ENCODE data around the gene IGFBP5.

IGFBP5 gene

DNA sequence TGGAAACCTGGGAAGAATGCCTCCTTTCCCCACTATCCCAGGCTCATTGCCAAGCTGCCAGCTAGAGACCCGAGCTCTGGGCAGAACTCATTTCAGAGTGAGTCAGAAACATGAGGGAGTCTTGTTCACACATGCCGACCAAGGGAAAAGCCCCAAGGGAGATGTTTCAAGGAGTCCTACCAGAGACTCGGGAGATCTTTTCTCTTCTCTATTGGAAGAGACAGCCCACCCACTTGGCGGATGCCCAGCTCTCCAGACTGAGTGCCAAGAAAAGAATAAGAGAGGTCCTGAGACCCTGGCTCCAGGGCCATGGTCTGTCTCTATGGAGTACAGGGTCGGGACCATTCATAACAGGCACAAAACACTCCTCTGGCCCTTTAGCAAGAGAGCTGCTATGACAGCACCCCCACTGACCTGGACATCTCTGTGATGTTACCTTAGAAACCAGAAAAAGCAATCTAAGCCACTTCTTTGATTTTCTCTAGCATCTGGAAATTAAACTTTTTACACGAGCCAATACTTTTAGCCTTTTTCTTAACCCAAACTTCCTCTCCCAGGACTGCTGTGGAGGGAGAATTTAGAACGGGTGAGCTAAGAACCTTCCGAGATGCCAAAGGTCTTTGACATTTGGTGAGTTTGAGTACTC is 18.5 kb upstream of the IGFBP5 start:
- no peak for DNase-seq

DNA sequence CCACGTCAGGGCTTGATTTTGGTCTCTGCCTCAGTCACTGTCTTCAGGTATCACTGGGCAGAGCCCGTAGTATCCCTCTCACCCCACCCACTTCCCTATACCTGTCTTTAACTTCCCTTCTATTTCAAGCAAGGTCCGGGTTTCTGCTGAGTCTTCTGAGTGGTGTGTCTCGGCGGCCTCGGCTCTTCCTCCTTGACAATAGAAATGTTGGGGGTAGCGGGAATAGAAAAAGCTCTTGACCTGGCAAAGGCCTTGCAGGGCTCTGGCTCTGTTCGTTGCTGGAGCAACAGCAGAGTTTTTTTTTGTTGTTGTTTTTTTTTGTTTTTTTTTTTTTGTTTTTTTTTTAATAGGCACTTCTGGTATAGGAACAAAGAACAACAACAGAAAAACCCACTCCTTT is 16.0 kb upstream of the IGFBP5 start:
- DNase-seq = no peak

DNA sequence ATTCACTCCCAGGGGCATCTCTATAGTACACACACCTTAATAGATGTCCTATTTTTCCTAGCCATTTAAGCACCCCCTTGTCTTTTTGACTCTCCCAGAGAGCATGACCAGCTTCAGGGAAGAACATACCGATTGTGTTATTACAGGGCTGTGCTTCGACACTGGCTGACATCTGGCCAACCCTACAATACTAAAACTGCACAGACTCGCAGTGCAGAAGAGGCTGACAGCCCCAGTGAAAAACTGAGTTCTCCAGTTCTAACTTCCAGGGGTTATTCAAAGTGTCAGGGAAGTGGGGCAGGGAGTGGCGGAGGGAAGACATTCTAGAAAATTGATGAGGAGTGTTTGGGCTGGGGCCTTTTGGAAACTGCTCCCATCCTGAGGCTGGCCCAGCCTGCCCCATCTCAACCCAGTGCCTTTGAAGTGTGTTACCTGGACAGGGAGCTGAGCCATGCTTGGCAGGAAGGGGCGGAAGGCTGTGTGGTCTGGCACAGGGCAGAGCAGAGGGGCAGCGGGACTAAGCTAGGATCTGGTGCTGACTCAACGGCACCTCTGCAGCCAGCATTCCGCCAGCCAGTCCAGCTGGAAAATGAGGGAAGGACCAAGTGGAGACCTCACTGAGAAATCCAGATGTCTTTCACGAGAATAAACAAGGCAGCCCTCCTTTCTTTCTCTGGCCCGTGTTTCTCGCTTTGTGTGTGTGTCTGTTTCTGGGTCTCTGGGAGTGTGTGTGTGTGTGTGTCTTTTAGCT is 15.4 kb upstream of the IGFBP5 start:
- no peak for DNase-seq

DNA sequence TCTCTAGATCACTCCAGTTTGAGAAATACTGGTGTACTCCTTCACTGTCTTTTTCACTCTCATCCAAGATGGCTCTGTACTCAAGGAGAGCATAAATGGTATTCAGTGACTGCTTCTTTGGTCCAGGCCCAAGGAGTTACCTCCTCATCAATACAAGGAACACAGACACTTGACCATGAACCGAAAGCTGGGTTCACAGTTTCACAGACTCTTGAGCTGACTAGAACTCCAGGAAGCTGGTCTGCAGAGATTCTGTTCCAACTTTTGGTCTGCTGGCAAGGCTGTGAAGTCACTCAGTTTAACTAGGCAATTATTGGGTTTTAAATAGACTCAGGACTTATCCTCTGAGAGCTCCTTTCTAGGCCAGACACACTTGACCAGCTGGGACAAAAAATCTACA is 7.4 kb upstream of the IGFBP5 start:
- DNase-seq = no peak

DNA sequence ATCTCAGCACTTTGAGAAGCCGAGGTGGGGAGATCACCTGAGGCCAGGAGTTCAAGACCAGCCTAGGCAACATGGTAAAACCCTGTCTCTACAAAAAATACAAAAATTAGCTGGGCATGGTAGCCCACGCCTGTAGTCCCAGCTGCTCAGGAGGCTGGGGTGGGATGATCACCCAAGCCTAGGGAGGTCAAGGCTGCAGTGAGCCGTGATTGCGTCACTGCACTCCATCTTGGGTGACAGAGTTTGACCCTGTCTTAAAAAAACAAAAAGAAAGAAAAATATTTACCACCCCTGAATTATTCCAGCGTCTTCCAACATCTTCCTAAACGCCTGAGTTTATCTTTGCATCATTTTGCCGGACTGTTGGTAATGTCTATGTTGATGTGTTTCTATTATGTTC is 6.2 kb upstream of the IGFBP5 start:
- no peak for DNase-seq

DNA sequence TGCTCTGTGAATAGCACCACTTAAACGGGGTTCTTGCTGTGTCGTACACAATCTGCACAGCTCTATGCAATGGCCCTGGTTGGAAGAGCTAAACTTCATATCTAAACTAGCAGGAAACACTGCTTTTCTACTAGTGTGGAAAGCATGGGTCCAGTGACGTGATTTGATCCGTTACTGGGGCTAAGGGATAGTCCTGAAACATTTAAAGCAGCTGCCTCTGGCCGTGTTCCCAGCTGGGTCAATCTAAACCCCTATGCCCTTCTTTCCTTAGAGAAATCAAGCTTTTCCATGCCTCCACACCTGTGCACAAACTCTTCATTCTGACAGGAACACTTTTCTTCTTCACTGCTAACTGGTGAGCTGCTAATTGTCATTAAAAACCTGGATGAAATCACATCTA is 5.4 kb upstream of the IGFBP5 start:
- no peak for DNase-seq

DNA sequence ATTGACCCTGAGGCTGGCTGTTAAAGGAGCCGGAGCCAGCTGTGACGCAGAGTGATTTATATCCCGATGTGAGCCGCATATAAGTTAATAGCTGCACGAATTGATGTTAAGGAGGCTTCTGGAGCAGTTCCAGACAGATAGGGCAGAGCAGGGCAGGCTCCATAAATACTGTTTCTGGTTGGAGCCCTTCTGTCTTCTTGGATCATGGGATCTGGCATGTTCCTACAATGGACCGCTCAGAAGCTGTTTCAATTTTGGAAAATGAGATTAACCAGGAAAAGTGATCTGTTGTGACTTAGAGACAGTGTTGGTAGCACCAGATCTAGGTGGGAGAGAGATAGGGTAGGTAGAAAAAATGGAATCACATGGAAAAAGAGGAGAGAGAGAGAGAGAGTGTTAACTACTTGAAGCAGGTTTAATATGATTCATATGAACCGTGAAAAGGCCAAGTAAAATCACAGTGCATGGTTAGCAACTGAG is 4.8 kb upstream of the IGFBP5 start:
- DNase-seq = no peak

DNA sequence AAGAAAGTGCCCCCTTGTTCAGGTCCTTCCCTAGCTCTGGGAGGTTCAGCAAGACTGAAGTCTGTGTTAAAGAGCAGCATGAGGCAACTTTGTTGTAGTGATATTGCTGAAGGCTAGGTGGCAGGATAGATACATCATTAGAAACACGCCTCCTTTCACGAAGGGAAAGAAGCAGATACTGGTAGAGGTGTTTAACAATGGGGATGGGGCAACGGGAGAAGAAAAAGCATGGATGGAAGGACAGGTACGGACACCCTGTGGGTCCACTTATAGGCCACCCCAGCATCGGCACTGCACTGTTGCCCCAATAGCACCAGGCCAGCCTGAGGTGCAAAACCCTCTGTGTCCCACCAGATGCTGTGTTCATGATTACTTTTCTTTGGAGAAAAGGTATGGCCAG is 3.5 kb upstream of the IGFBP5 start:
- DNase-seq = peak; percentile 56

DNA sequence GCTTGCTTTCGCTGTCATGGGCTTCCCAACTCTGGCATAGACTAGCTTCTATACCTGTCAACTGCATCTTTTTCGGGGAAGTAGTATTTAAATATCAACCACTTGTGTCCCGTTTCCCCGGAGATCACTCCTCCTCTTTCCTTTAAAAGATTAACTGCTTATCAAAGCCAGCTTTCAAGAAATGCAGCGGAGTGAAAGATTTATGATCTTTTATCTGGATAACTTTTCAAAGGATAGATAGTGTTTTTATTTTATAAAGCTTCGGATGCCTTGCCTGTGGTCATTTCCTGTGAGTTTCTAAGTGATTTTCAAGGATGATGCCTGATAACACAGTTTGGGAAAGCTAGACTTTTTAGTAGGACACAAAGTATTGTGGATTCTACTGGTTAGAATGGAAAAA is 2.9 kb upstream of the IGFBP5 start:
- no peak for DNase-seq

DNA sequence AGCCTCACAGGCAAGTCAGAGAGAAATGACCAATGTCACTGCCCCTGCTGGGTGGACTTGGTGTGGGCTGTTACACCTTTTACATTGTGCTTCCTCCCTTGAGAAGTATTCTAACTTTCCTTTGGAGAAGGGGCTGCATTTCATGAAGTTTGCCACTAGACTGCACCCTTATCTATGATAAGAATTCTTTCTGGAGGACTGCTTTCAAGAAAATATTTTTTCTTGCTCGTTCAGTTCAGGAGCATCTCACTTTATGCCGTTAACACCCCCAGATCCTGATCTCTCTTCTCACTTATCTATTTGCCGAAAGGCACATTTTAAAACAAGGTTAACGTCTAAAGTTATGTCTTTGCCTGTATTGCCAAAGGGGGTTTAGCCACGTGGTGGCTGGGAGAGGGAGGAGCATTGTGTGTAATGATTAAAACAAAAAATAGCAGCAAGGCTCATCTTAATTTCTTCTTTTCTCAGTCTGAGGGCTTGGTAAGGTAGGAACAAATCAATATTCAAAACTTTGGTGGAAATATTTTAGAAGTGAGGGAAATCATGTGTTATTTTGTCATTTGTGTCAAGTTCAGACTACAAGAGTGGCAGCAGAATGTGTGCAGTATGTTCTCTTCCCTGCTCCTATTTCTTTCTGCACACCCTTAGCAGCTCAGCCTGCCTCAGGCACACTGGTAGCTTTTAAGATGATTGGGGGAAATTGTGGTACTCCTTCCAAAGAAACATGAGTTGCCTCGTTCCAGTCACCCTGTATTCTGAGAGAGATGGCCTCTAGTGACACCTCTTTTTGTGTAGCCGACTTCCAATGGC is 1.6 kb upstream of the IGFBP5 start:
- peak; percentile 53 for DNase-seq

DNA sequence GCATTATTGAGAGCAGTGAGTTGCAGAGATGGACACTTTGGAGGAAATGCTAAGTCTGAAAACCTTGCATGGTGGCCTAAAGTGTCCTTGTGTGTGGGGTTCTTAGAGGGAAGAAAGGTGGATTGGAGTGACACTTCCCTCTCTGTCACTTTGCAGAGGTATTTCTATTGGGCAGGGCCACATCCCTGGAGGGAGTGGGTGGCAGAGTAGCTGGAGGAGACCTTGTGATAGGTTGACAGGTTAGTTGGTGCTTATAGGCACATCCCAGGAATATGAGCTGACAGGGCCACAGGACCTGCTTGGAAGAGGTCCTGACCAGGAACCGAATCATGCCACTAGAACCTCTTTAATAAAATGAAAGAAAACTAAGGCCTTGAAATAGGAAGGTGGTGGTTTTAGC is 972 bp upstream of the IGFBP5 start:
- DNase-seq = no peak

DNA sequence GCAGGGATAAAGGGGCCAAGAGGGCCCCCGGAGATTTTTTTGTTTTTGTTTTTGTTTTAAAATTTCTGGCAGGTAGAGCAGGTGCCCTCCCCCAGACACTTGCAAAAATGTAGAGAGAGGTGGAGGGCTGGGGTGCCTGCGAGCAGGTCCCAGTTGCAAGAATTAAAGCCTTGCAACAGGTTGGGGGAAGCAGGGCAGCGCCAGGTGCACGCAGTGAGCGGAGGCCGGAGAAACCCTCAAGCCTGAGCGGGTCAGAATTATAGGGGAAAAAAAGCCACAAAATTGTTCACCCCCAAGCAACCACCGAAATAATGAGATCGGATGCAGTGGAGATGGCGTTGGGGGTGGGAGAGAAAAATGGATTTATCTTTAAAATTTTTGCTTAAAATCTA is 527 bp downstream of the IGFBP5 start:
- no peak for DNase-seq

DNA sequence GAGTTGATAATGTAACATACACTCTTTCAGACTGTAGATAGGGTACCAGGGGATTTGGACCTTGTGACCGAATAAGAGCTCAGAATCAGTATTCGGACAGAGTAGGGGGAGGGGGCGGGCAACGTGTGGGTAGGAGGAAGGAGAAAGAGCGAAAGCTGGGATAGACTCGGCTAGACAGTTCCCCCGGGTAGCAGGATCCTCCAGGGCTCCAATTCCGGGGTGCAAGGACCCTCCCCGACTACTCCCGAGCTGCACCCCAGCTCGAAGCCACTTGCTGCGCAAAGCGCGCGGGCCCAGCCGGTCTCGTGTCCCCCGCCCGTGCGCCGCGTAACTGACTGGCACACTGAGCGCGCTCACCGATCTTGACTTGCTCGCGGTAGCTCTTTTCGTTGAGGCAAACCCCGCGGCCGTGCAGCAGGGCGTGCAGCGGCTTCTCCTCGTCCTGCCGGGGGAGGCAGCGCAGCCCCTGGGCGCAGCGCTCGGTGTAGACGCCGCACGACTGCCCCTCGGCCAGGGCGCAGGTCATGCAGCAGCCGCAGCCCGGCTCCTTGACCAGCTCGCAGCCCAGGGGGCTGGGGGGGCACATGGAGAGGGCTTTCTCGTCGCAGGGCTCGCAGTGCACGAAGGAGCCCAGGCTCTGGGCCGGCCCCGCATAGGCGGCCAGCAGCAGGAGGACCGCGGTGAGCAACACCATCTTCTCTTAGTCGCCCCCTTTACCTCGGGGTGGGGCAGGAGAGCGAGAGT is 1.1 kb downstream of the IGFBP5 start:
- DNase-seq = no peak

DNA sequence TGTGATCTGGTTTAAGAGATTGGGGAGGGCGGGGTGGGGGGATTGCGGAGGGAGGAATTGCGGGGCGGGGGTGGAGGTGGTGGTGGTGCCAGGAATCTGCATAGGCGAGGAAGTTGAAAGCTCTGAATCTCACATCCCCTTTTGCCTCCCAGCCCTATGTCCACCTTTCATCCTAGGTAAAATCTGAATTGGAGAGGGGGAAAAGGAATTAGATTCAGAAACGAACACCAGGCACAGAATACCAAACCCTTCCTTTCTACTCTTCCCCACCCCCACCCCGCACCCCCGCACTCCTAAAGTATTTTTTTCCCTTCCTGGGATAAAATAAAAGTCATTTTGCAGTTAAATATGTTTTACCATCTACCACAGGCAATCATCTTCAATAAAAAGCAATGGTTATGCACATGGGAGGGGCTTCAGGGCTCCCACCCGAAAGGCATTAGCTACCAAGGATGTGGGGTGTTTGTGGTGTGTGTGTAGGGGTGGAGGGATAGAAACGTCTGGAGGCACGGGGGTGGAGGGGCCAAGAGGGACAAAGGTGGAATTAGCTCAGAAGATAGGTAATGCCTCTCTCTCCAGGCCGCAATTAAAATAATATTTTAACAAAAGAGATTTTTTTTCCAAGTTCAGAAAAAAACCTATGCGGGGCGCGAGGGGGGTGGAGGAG is 1.8 kb downstream of the IGFBP5 start:
- DNase-seq = no peak

DNA sequence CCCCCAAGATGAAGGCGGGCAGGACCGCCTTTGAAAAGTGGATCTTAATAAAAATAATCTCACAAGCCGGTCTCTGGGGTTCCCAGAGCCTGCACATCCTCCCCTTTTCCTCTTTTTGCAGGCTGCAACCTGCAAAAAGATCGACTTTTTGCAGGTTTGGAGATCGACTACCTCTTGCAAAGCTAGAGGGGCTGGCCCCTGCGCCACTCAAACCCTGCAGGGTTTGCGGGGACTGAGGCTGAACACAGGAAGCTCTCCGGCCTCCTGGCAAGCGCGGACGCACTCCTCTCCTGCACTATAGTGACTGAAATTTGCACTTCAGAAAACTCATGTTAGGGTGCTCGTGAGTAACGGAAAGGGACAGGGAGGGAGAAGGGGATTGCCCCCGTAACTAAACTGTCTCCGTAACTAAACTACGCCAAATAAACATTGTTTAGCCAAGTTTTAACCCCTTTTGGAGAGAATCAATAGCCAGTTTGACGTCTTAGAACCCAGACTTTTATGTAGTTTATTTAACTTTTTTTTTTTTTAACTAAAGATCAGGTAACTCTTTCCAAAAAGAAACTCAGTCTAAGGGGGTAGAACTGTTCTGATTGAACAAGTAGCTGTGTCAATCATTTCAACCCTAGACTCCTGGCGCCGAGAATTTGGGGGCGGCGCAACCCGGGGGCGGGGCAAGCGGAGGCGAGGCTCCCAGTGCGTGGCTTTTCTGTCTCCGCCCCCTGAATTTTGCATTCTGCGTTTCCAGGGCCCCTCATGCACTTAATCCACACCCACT is 2.5 kb downstream of the IGFBP5 start:
- DNase-seq = no peak

DNA sequence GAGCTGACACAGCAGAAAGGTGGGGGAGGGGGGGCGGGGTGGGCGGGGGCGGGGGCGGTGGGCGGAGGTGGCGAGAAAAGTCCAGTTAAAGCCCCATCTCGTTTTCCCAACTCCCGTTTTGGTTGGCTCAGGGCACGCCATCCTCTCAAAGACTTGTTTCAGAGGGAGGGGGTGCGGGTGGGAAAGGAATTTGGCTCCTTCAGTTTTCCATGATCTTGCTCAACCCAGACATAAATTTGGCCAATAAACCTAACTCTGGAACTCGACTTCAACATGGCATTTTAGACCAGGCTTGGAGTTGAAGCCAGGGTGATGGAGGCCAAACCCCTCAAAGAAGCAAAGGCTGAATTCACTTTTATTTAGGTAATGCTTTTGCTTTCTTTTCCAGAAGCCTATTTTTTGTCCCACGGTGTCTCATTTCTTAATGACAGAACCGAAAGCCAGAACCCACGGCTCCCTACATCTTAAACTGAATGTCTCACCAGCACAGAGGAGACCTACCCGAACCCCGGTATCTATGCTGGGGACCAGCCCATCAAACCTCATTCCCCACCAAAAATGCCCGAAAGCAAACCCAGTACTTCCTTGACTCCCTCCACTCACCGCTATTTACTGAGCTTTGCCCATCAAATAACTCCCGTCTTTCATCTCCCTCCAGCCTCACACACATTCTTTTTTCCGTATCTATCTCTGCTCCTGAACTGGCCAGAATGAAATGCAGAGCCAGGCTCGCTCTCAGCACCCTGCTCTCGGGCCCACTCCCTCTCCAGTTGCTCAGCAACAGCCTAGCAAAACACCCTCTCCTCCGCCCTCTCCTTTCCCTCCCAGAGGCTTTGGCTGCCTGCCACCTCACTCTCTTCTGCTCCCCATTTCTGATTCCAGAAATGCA is 4.3 kb downstream of the IGFBP5 start:
- no peak for DNase-seq

DNA sequence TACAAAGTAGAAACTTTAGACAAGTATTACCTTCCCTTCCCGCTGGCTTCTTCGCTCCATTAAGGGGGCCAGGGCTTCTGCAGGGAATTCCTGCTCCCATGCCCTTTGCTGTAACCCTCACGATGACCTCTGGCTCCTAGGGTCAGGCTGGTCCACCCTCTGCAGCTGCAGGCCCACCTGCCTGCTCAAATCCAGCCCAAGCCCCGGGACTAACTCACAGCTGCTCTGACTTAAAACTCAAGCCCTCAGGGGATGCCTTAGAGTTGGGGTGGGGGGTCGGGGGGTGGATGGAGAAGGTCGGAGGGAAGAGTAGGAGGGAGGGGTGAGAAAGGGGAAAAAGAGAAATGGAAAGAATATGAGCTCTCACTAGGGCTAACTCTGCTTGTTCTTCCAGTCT is 4.9 kb downstream of the IGFBP5 start:
- DNase-seq = no peak

DNA sequence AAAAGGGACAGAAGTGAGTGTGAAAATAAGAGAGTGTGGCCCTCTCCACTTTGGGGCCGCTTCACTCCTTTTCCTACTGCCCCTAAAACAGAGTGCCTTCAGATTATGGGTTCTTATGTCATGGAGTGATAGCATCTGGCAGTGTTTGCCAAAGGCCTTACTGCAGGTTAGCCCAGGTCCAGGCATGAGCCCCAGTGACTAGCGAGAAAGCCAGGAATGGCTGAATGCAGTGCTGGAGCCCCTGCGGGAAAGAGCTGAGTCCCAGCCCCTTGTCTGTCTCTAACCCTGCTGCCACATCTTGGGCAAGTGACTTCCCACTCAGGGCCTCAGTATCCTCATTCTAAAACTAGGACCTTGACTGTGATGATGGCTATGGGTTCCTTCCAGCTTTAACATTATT is 6.0 kb downstream of the IGFBP5 start:
- DNase-seq = no peak

DNA sequence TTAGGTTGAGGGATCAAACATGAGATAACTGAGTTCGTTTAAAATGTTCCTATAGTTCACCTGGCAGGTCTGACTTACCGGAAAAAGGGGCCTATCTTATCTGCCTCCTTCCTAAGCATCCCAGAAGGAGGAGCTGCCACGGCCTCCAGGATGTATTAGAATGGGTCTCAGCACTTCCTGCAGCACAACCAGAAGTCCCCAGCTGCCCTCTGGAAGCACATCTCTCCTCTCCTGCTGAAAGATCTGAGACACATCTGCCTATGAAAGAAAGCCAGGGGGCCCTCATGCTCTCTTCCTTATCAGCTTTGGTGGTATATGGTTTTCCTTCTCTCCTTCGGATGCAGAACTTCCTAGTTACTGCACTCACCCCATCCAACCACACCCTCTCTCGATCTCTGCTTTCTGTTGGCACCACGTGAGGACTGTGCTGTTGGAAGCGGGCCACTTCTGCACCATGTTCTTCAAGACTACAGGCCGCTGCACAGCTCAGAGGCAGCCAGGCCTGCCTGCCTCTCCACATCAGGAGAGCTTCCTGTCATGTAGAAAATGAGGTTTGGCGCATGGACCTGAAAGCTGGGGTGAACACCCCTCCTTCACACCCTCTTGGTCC is 6.5 kb downstream of the IGFBP5 start:
- peak; percentile 39 for DNase-seq

DNA sequence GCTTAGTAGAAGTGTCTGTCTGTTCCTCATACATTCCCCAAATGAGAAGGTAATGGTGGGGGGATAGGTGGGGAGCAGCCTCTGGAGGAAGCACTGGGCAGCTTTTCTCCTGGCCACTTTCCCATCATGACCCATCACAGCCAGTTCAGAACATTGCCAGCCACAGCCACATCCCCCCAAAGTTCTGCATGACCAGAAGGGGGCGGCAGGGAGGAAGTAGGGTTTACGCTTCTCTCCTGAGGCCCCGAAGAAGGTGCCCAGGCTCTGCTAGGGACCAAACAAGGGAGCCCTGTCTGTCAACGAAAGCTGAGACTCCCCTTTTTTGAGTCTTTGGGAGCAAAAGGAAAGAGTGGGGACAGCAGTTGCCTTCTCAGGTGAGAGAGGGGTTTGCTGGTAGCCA is 7.7 kb downstream of the IGFBP5 start:
- DNase-seq = no peak

Measured in MV-4-11 (cell line).